ENCODE measurements around the gene NADSYN1.
A peak's percentile ranks its signal among the peaks of the same experiment; 100 is the strongest.
"Not testable (repeated sequence)": the region's sequence is repeated elsewhere in the genome, so short reads cannot be mapped to it uniquely, and the experiment has no call there.

NADSYN1 gene

GRCh38 chr11:71453037-71453917 is at the start of gene NADSYN1:
Gene NADSYN1 (plus strand): TSS chr11:71453203. CDS start chr11:71453297, 94 bp downstream.
- DNase-seq (peak; percentile 89 to 93), ATAC-seq (peak; percentile 77)
- no peaks in the 10 kb centered on the region for H3K9me3 Mint-ChIP-seq
- H3K4me3 Mint-ChIP-seq = peak within 1 kb of the TSS; percentile 86 to 95
- H3K27ac Mint-ChIP-seq = peak within 1 kb of the TSS; percentile 92 to 97
- no peaks in the 10 kb centered on the region for H3K27me3 Mint-ChIP-seq
- H3K4me1 Mint-ChIP-seq = peaks cover 75% of the 10 kb centered on the region

DNA sequence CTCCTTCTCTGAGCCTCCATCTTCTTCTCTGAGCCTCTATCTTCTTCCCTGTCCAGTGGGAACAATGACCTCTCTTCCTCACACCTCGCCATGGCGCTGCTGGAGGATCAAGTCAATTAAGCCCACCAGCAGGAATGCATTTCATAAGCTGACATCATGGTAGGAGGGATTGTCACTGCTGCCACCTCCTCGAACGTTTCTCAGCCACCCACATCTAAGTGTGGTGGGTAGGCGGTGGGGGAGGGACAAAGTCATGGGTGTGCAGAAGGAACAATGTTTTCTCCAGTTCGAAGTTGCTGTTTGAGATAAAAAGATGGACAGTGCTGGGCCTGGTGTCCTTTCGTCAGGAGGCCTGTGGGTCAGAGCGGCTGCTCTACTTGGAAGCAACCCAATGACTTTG is 48.8 kb upstream of the NADSYN1 start:
- ATAC-seq (no peak), DNase-seq (no peak)
- H3K4me3 Mint-ChIP-seq = no peak overlapping the region
- no peak overlapping the region for H3K27ac Mint-ChIP-seq
- H3K4me1 Mint-ChIP-seq = no peaks in the 10 kb centered on the region
- H3K9me3 Mint-ChIP-seq = peaks cover 8 to 20% of the 10 kb centered on the region in 2 donors
- peaks cover 4% of the 10 kb centered on the region for H3K27me3 Mint-ChIP-seq

DNA sequence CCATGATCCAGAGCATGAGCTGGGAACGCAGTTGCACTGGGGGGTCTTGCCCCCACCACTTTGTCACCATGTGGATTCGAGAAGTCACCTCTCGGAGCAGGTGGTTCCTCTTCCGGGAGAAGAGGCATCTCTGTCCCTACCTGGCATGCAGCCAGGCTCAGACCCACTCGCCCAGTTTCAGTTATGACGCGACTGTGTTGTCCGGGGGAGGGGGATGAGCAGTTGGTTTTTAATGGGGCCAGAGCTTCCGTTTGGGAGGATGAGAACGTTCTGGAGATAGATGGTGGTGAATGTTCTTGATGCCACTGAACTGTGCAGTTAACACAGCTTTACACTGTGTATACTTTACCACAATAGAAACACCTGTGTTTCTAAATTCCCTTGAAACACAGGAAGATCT is 46.3 kb upstream of the NADSYN1 start:
- DNase-seq (no peak), ATAC-seq (no peak)
- Mint-ChIP-seq H3K4me3 (no peak overlapping the region), H3K27me3 (peaks cover 9% of the 10 kb centered on the region), H3K9me3 (peaks cover 14 to 20% of the 10 kb centered on the region in 2 donors), H3K4me1 (no peaks in the 10 kb centered on the region), H3K27ac (no peak overlapping the region)

GRCh38 chr11:71407356-71407755 is 45.6 kb upstream of the NADSYN1 start:
- no peak for DNase-seq
- Mint-ChIP-seq H3K27ac (no peak overlapping the region), H3K9me3 (peaks cover 14 to 18% of the 10 kb centered on the region in 2 donors), H3K27me3 (peaks cover 9% of the 10 kb centered on the region), H3K4me3 (no peak overlapping the region), H3K4me1 (no peaks in the 10 kb centered on the region)
- ATAC-seq = no peak

DNA sequence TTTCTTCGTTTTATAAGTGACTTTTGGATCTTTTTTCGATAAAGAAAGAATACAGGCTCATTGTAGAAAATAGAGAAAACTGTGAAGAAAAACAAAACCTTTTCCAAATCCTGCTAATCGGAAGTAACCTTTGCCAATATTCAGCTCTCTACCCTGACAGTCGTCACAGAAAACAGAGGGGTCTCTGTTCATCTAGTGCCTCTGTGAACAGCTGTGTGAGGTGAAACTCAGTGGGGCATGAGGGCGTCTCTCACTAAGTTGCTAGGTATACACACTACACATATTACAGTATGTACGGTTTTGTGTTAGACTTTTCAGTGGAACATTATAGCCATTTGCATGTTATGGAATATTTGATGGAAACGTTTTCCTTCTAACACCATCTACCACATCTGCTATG is 44.2 kb upstream of the NADSYN1 start:
- Mint-ChIP-seq H3K4me1 (no peaks in the 10 kb centered on the region), H3K27ac (no peak overlapping the region), H3K4me3 (no peak overlapping the region), H3K9me3 (peaks cover 6 to 10% of the 10 kb centered on the region in 2 donors), H3K27me3 (peaks cover 9% of the 10 kb centered on the region)
- ATAC-seq (no peak), DNase-seq (no peak)

DNA sequence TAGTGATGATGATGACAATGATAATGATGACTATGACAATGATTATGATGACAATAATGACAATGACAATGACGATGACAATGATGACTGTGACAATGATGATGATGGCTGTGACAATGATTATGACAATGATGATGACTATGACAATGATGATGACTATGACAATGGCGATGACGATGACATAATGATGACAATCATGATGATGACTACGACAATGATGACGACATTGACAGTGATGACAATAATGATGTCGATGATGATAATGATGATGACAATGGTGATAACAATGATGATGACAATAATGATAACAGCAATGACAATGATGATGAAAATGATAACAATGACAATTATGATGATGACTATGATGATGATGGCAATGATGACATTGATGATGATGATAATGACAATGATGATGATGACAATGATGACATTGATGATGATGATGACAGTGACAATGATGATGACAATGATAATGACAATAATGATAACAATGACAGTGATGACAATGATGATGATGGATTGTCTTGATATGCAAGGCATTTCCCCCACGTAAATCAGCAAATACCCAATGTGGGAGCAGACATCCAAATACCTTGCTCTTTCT is 42.5 kb upstream of the NADSYN1 start:
- no peak overlapping the region for H3K4me3 Mint-ChIP-seq
- no peak for DNase-seq

GRCh38 chr11:71414645-71415044 is 38.4 kb upstream of the NADSYN1 start:
- H3K4me3 Mint-ChIP-seq = no peak overlapping the region
- ATAC-seq (no peak), DNase-seq (no peak)
- peaks cover 0 to 7% of the 10 kb centered on the region in 2 donors for H3K9me3 Mint-ChIP-seq
- H3K27ac Mint-ChIP-seq = no peak overlapping the region
- H3K27me3 Mint-ChIP-seq = peaks cover under 1% of the 10 kb centered on the region
- no peaks in the 10 kb centered on the region for H3K4me1 Mint-ChIP-seq

More for the DNA sequence above, 42.5 kb upstream of the NADSYN1 start:
- Mint-ChIP-seq H3K4me1 (no peaks in the 10 kb centered on the region), H3K9me3 (peaks cover 0 to 7% of the 10 kb centered on the region in 2 donors), H3K27ac (no peak overlapping the region), H3K27me3 (peaks cover 9% of the 10 kb centered on the region)
- ATAC-seq = no peak

GRCh38 chr11:71418643-71419042 is 34.4 kb upstream of the NADSYN1 start:
- Mint-ChIP-seq H3K27me3 (no peaks in the 10 kb centered on the region), H3K4me1 (no peaks in the 10 kb centered on the region), H3K9me3 (no peaks in the 10 kb centered on the region), H3K27ac (no peak overlapping the region), H3K4me3 (no peak overlapping the region)
- DNase-seq (no peak), ATAC-seq (no peak)

- Mint-ChIP-seq H3K27me3 (no peaks in the 10 kb centered on the region), H3K4me1 (peaks cover 3% of the 10 kb centered on the region), H3K4me3 (no peak overlapping the region), H3K9me3 (no peaks in the 10 kb centered on the region), H3K27ac (no peak overlapping the region)
- DNase-seq (no peak), ATAC-seq (no peak)
Observed at GRCh38 chr11:71420455-71421241, 32.4 kb upstream of the NADSYN1 start.

DNA sequence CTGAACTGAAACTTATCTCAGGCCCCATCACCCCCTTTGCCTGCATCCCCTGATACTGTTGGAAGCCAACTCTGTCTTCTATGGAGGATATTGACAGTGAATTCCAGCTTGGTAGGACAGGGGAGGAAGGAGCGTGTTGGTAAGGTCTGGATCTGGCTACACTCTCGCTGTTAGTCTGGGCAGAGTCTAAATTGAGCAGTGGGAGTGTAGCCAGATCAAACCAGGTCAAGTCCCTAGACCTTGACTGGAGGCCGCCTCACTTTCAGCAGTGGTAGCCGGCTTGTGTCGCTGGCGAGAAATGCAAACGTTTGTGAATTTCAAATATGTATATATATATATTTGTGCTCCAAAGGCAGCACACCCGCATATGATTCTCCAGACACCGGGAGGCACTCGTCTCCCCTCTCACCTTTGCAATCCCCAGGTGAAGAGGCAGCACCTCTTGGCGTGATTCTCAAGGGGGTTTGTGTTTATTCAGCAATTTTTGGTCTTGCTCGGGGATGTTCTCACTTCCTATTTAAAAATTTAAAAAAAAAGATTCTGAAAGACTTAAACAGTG is 31.5 kb upstream of the NADSYN1 start:
- Mint-ChIP-seq H3K9me3 (no peaks in the 10 kb centered on the region), H3K4me3 (no peak overlapping the region), H3K27ac (peak overlapping the region in 1 of 2 donors; percentile 19), H3K27me3 (no peaks in the 10 kb centered on the region), H3K4me1 (peaks cover 11% of the 10 kb centered on the region)
- no peak for ATAC-seq
- DNase-seq = no peak

DNA sequence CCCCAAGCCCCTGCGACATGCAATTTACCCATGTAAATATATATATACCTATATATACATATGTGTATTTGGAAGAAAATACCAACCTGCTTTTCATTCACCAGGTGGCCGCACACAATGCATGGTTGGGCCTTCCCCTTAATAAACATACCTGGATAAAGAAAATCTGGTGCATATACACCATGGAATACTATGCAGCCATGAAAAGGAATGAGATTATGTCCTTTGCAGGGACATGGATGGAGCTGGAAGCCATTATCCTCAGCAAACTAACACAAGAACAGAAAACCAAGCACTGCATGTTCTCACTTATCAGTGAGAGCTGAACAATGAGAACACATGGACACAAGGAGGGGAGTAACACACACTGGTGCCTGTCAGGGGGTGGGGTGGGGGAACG is 30.7 kb upstream of the NADSYN1 start:
- ATAC-seq, DNase-seq, H3K9me3 Mint-ChIP-seq, H3K27me3 Mint-ChIP-seq, H3K4me3 Mint-ChIP-seq, H3K27ac Mint-ChIP-seq: not testable (repeated sequence)
- H3K4me1 Mint-ChIP-seq = peaks cover 16% of the 10 kb centered on the region

GRCh38 chr11:71423181-71423790 is 29.7 kb upstream of the NADSYN1 start:
- ATAC-seq (no peak), DNase-seq (no peak)
- Mint-ChIP-seq H3K4me1 (peaks cover 16% of the 10 kb centered on the region), H3K4me3 (no peak overlapping the region), H3K27me3 (no peaks in the 10 kb centered on the region), H3K27ac (no peak overlapping the region), H3K9me3 (no peaks in the 10 kb centered on the region)

DNA sequence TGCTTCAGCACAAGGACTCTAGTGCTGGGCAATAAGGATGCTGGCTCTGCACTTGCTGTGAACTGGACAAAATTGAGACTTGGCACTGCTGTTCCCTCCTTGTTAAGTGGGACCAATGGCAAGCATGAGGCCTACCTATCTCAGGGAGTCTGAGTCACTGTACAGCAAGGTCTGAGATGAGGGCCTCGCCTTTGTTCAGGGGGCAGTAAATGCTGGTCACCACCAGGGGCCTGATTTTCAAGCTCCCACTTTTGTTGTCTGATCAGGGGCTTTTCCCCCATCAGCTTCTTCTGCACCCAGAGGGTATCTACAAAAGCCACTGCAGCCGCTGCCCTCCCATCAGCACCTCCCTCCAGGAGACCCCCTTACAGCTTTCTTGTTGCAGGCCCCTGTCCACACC is 27.6 kb upstream of the NADSYN1 start:
- ATAC-seq (no peak), DNase-seq (no peak)
- no peak overlapping the region for H3K27ac Mint-ChIP-seq
- no peaks in the 10 kb centered on the region for H3K27me3 Mint-ChIP-seq
- H3K4me3 Mint-ChIP-seq = no peak overlapping the region
- H3K9me3 Mint-ChIP-seq = no peaks in the 10 kb centered on the region
- peaks cover 16% of the 10 kb centered on the region for H3K4me1 Mint-ChIP-seq

DNA sequence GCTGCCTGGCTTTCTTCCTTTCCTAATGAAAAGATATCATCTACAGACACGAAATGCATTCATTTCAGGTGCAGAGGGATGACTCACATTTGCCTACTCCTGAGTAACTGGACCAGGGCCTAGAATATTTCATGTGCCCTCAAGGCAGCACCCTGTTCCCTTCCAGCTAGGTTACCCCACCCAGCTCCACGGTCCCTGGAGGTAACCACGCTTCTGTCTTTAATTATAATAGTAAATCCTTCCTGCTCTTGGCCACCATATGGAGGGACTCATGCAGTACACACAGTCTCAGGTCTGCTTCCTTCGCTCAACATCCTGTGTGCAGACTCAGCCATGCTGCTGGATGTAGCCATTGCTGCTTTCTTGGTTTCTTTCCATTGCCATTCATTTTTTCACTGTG is 27.1 kb upstream of the NADSYN1 start:
- DNase-seq (no peak), ATAC-seq (no peak)
- Mint-ChIP-seq H3K9me3 (no peaks in the 10 kb centered on the region), H3K4me1 (peaks cover 16% of the 10 kb centered on the region), H3K27me3 (no peaks in the 10 kb centered on the region), H3K4me3 (no peak overlapping the region), H3K27ac (no peak overlapping the region)

DNA sequence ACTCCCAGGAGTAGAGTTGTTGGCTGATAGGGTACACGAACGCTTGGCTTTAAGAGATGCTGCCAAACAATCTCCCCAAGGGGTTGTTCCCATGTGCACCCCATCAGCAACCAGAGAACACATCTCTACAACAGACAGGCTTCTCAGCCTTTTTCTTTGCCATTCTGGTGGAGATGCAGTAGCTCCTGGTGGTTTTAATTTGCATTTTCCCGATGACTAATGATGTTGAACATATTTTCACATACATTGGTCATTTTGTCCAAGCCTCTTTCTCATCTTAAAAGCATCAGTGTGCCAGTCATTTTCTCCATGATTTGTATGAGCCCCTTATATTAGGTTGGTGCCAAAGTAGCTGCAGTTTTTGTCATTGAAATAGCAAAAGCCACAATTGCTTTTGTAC is 26.6 kb upstream of the NADSYN1 start:
- DNase-seq (no peak), ATAC-seq (no peak)
- no peak overlapping the region for H3K4me3 Mint-ChIP-seq
- H3K27me3 Mint-ChIP-seq = no peaks in the 10 kb centered on the region
- H3K4me1 Mint-ChIP-seq = peaks cover 16% of the 10 kb centered on the region
- peak overlapping the region in 1 of 2 donors; percentile 54 for H3K27ac Mint-ChIP-seq
- no peaks in the 10 kb centered on the region for H3K9me3 Mint-ChIP-seq
